Stimulated activated CD4-positive, alpha-beta T cell treated with anti-CD3 and anti-CD28 coated beads, Interleukin-15, amount 100 ng/mL, for 1 hour (primary cell): ENCODE data around the gene CEP41.
A peak's percentile ranks its signal among the peaks of the same experiment; 100 is the strongest.

Experiments used
- DNase-seq, 2 donors: peaks; one replicate each; pipeline ENCODE4 v3.0.0-alpha.2; 2020; ENCODE audit warnings: low read depth in 1 of 2, low spot score in 1 of 2

CEP41 gene, protein sequence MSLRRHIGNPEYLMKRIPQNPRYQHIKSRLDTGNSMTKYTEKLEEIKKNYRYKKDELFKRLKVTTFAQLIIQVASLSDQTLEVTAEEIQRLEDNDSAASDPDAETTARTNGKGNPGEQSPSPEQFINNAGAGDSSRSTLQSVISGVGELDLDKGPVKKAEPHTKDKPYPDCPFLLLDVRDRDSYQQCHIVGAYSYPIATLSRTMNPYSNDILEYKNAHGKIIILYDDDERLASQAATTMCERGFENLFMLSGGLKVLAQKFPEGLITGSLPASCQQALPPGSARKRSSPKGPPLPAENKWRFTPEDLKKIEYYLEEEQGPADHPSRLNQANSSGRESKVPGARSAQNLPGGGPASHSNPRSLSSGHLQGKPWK

GRCh38 chr7:130440527-130441365 lies at the start of gene CEP41:
TSS of gene CEP41 (minus strand) at chr7:130441016. CDS start at chr7:130440966, 50 bp downstream.
- peak; percentile 75 to 88 for DNase-seq

DNA sequence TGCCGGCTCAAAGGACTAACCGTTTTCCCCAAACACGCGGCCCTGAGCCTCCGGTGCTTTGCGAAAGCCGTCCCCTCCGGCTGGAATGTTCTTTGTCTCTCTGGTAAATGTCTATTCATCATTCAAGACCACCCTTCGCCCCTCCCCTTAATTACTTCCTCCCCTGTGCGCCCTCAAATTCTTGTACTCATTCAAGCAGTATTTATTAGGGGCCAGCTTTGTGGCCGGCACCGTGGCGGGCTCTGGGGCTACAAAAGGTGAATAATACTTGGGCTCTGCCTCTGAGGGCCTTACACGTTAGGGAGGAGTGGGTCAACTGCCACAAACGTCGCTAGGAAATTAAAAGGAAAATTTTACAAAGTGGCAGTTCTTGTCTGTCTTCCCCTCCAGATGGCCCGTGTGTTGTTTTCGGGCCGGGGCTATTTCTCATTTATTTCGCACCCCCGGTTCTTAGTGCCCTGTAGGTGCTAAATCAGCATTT lies 49.5 kb upstream of the CEP41 start:
- no peak for DNase-seq

DNA sequence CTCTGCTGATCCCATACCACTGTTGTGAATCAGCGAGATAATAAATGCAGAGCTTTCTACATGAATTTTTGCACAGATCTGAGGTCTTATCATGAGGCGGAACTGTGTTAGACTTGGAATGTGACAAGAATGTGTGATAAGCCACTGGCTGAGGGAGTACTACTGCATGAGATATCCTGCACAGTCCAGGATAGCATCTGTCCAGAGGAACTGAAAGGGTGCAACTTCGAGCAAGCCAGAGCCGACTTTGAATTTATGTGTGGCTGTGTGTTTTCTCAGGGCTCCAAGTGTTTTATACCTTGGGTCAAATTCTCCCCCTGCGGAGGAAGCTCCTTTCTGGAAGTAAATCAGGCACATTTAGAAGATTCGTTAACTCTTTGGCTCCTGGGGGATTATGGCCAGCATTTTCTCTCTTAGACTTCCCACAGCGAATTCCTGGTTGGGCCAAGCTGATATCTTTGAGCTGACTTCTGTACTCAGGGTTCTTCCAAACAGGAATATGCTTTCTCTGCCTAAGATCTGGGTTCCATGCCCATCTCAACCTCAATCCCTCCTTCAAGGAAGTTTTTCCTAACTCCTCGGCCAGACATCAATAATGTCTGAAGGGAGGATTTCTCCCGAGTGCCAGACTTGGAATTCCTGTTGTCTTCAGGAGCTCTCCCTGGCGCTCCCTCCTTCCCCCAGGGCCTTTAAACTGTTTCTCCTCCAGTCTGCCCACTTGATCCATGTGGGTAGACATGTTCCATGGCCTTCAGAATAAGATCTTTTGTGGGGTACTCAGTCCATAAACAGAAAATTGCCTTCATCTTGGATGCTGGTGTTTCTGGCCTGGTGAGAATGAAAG lies 48.5 kb upstream of the CEP41 start:
- no peak for DNase-seq

- DNase-seq, result no peak
These were observed 47.8 kb upstream of the CEP41 start for GRCh38 chr7:130488392-130489139.

- DNase-seq, result no peak
These were observed 46.2 kb upstream of the CEP41 start for GRCh38 chr7:130486954-130487436.

GRCh38 chr7:130486114-130486953 lies 45.5 kb upstream of the CEP41 start:
- peak; percentile 16 to 36 for DNase-seq

DNA sequence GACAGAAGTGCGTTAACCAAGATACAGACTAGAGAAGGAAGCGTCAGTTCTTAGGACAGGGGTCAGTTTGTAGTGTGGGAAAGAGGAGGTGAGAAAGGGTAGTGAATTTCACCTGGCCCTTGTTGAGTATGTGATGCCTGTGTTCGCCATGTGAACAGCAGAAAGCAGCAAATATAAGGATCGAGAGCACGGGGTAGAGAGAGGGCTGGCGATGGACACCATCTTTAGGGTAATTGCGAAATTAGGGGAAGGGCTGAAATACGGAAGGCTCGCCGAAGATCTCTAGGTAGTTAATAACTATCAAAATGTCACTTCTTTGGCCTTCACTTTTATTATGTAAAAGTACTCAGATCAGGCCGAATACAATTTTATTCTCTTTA lies 44.9 kb upstream of the CEP41 start:
- no peak for DNase-seq

GRCh38 chr7:130483031-130483430 lies 42.2 kb upstream of the CEP41 start:
- no peak for DNase-seq

- no peak for DNase-seq
These were observed 41.1 kb upstream of the CEP41 start for GRCh38 chr7:130481898-130482297.

- DNase-seq, result no peak
These were observed 39.0 kb upstream of the CEP41 start for GRCh38 chr7:130479716-130480400.

- DNase-seq, result no peak
These were observed 38.2 kb upstream of the CEP41 start for GRCh38 chr7:130478991-130479390.

GRCh38 chr7:130476297-130477150 lies 35.7 kb upstream of the CEP41 start:
- no peak for DNase-seq

GRCh38 chr7:130475776-130476175 lies 35.0 kb upstream of the CEP41 start:
- DNase-seq, result no peak

DNA sequence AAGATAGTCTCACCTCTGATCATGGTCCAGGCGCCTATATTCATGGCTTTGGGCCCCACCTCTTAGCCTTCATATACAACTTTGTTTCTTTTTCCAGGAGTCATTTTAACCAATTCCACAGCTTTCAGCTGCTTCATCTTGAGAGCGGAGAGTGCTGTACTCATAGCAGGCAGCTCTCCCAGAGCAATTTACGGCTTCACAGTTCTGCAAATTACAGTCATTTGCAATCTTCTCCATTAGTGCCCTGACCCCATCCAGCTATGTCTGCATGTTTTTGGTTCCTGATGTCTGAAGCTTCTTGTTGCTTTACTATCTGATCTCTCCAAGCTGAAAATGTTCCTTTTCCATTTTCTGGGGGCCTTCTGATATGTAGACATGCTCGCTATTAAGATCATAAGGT lies 33.1 kb upstream of the CEP41 start:
- DNase-seq, result no peak

DNA sequence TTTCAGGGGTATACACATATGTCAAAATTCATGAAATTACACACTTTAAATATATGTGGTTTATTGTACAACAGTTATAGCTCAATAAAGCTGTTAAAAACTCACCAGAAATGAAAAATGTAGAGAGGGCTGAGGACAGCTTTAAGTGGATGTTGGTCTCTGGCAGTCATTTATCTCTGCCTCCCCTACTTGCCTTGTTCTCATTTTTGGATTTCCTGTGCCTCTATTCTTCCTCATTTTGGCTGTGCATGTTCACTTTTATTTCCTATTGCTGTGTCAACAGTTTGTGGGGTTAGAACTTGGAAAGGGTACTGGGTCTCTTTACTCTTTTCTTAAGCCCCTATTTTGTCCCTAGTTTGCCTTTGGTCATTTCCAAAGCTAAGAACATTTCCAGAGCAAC lies 32.5 kb upstream of the CEP41 start:
- DNase-seq, result no peak

DNA sequence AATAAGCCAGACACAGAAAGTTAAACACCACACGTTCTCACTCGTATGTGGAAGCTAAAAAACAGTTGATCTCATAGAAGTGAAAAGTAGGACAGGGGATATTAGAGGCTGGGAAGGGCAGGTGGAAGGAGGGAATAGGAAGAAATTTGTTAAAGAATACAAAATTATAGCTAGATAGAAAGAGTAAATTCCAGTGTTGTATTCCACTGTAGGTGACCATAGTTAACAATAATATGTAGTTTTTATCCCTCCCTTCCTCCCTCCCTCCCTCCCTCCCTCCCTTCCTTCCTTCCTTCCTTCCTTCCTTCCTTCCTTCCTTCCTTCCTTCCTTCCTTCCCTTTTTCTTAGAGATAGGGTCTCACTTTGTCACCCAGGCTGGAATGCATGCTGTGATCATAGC lies 31.2 kb upstream of the CEP41 start:
- DNase-seq, result no peak

- DNase-seq, result no peak
These were observed 27.8 kb upstream of the CEP41 start for GRCh38 chr7:130468612-130469011.
